Activated T-helper 1 cell treated with anti-CD3 and anti-CD28 coated beads, Interleukin-12 subunit alpha, Interleukin-12 subunit beta, Interleukin-2, Interleukin-4 antibody, amounts not matched to agents 30 ng/mL and 10 ng/mL and 1 ng/mL, durations not matched to agents 14 hours and 24 hours and 36 hours (primary cell): Measurements from ENCODE around the gene TUBA4A. TPM values are rescaled to one million over a fixed set of nuclear protein-coding genes. Genes with fewer than 3 reads are reported as not detected.

Experiments used
- DNase-seq: peaks from one replicate; pipeline ENCODE4 v3.0.0; 2021; ENCODE audit warnings: low spot score
- H3K27ac Mint-ChIP-seq: one replicate; pipeline ENCODE4 v1.8.0; 2021; ENCODE audit warnings: mild to moderate bottlenecking, mixed read lengths
- H3K27me3 Mint-ChIP-seq: one replicate; pipeline ENCODE4 v1.8.0; 2022; ENCODE audit warnings: mild to moderate bottlenecking, moderate library complexity, mixed read lengths; ENCODE audit not compliant: insufficient read depth
- H3K36me3 Mint-ChIP-seq: one replicate; pipeline ENCODE4 v1.8.0; 2021; ENCODE audit warnings: low read depth, mixed read lengths
- H3K4me1 Mint-ChIP-seq: one replicate; pipeline ENCODE4 v1.8.0; 2021; ENCODE audit warnings: low read depth, mixed read lengths
- H3K4me3 Mint-ChIP-seq: one replicate; pipeline ENCODE4 v1.8.0; 2021; ENCODE audit warnings: mild to moderate bottlenecking, moderate library complexity, mixed read lengths
- H3K9me3 Mint-ChIP-seq: one replicate; pipeline ENCODE4 v1.8.0; 2021; ENCODE audit warnings: mixed read lengths
- intact Hi-C: fragments of 100-400 bp; cut with micrococcal nuclease; formaldehyde crosslinking; loops from one replicate; pipeline ENCODE4 v1.15.1; 2024
- total RNA-seq: library from RNA; stranded (reverse); gene quantifications from 2 replicates; pipeline ENCODE4 v1.2.3, GENCODE V29; 2022

Gene TUBA4A
- total RNA-seq, 1 donor from 2014 or later: 217 TPM

- intact Hi-C loops: loop anchor here (1.0 to 2.0 kb wide), 8 partner anchors 10 to 80 kb away; partner anchors contain the start of genes ANKZF1, ATG9A, DNAJB2 and GLB1L
- H3K27ac Mint-ChIP-seq: peak within 1 kb of the TSS; percentile 86
- H3K9me3 Mint-ChIP-seq: no peaks in the 10 kb centered on the region
- H3K36me3 Mint-ChIP-seq: peaks cover 41% of the 10 kb centered on the region
- no peaks in the 10 kb centered on the region for H3K27me3 Mint-ChIP-seq
- peak within 1 kb of the TSS; percentile 87 for H3K4me3 Mint-ChIP-seq
- DNase-seq: peak; percentile 86
- peaks cover 23% of the 10 kb centered on the region for H3K4me1 Mint-ChIP-seq
Observed at GRCh38 chr2:219218732-219219701, 34.7 kb downstream of the TUBA4A start, which contains the start of gene ABCB6. TSS of gene ABCB6 (minus strand) at chr2:219218958. CDS start at chr2:219218673, 285 bp downstream.

GRCh38 chr2:219218217-219218731 lies 35.4 kb downstream of the TUBA4A start:
- H3K36me3 Mint-ChIP-seq: peaks cover 39% of the 10 kb centered on the region
- peak overlapping the region; percentile 86 for H3K27ac Mint-ChIP-seq
- no peak for DNase-seq
- no peaks in the 10 kb centered on the region for H3K9me3 Mint-ChIP-seq
- intact Hi-C loops: loop anchor here (1.0 to 2.0 kb wide), 3 partner anchors 11 to 81 kb away; partner anchors contain the start of genes ANKZF1, ATG9A and RETREG2
- no peaks in the 10 kb centered on the region for H3K27me3 Mint-ChIP-seq
- peaks cover 23% of the 10 kb centered on the region for H3K4me1 Mint-ChIP-seq
- peak overlapping the region; percentile 87 for H3K4me3 Mint-ChIP-seq

- peak overlapping the region; percentile 87 for H3K4me3 Mint-ChIP-seq
- intact Hi-C loops: no loop called here
- no peak overlapping the region for H3K27ac Mint-ChIP-seq
- H3K27me3 Mint-ChIP-seq: no peaks in the 10 kb centered on the region
- peaks cover 38% of the 10 kb centered on the region for H3K36me3 Mint-ChIP-seq
- peaks cover 28% of the 10 kb centered on the region for H3K4me1 Mint-ChIP-seq
- H3K9me3 Mint-ChIP-seq: no peaks in the 10 kb centered on the region
- DNase-seq: no peak
Observed at GRCh38 chr2:219216535-219216915, 37.2 kb downstream of the TUBA4A start.

GRCh38 chr2:219215871-219216534 lies 37.7 kb downstream of the TUBA4A start:
- Mint-ChIP-seq H3K4me3 (no peak overlapping the region), H3K27me3 (no peaks in the 10 kb centered on the region), H3K27ac (no peak overlapping the region), H3K9me3 (no peaks in the 10 kb centered on the region), H3K4me1 (peaks cover 28% of the 10 kb centered on the region), H3K36me3 (peaks cover 39% of the 10 kb centered on the region)
- DNase-seq: no peak
- intact Hi-C loops: no loop called here

GRCh38 chr2:219214786-219215185 lies 38.9 kb downstream of the TUBA4A start:
- no peak for DNase-seq
- Mint-ChIP-seq H3K36me3 (peaks cover 43% of the 10 kb centered on the region), H3K9me3 (no peaks in the 10 kb centered on the region), H3K4me3 (no peak overlapping the region), H3K4me1 (peaks cover 35% of the 10 kb centered on the region), H3K27ac (peak overlapping the region; percentile 48), H3K27me3 (no peaks in the 10 kb centered on the region)
- intact Hi-C loops: no loop called here

- no peak overlapping the region for H3K4me3 Mint-ChIP-seq
- H3K27ac Mint-ChIP-seq: no peak overlapping the region
- no peaks in the 10 kb centered on the region for H3K27me3 Mint-ChIP-seq
- peaks cover 43% of the 10 kb centered on the region for H3K36me3 Mint-ChIP-seq
- peaks cover 35% of the 10 kb centered on the region for H3K4me1 Mint-ChIP-seq
- intact Hi-C loops: no loop called here
- no peaks in the 10 kb centered on the region for H3K9me3 Mint-ChIP-seq
- DNase-seq: no peak
Observed at GRCh38 chr2:219214141-219214540, 39.6 kb downstream of the TUBA4A start.

- peaks cover 40% of the 10 kb centered on the region for H3K4me1 Mint-ChIP-seq
- no peak overlapping the region for H3K4me3 Mint-ChIP-seq
- peaks cover 46% of the 10 kb centered on the region for H3K36me3 Mint-ChIP-seq
- intact Hi-C loops: no loop called here
- DNase-seq: no peak
- no peaks in the 10 kb centered on the region for H3K9me3 Mint-ChIP-seq
- no peak overlapping the region for H3K27ac Mint-ChIP-seq
- no peaks in the 10 kb centered on the region for H3K27me3 Mint-ChIP-seq
Observed at GRCh38 chr2:219213486-219214071, 40.1 kb downstream of the TUBA4A start.

- Mint-ChIP-seq H3K9me3 (no peaks in the 10 kb centered on the region), H3K4me1 (peaks cover 46% of the 10 kb centered on the region), H3K36me3 (peaks cover 49% of the 10 kb centered on the region), H3K27me3 (no peaks in the 10 kb centered on the region), H3K4me3 (no peak overlapping the region), H3K27ac (no peak overlapping the region)
- intact Hi-C loops: no loop called here
- no peak for DNase-seq
Observed at GRCh38 chr2:219213026-219213415, 40.7 kb downstream of the TUBA4A start.

- Mint-ChIP-seq H3K4me1 (peaks cover 45% of the 10 kb centered on the region), H3K4me3 (peak overlapping the region; percentile 2), H3K27me3 (no peaks in the 10 kb centered on the region), H3K9me3 (no peaks in the 10 kb centered on the region), H3K27ac (peak overlapping the region; percentile 74), H3K36me3 (peaks cover 51% of the 10 kb centered on the region)
- DNase-seq: no peak
- intact Hi-C loops: loop anchor here (1.0 kb wide), 1 partner anchor 51 kb away; the partner anchor contains the start of gene NHEJ1
Observed at GRCh38 chr2:219210886-219211362, 42.8 kb downstream of the TUBA4A start.

- Mint-ChIP-seq H3K27ac (peak overlapping the region; percentile 79), H3K4me1 (peaks cover 45% of the 10 kb centered on the region), H3K36me3 (peaks cover 51% of the 10 kb centered on the region), H3K27me3 (no peaks in the 10 kb centered on the region), H3K9me3 (no peaks in the 10 kb centered on the region), H3K4me3 (no peak overlapping the region)
- DNase-seq: no peak
- intact Hi-C loops: no loop called here
Observed at GRCh38 chr2:219210196-219210885, 43.4 kb downstream of the TUBA4A start.

- Mint-ChIP-seq H3K9me3 (peaks cover 2% of the 10 kb centered on the region), H3K36me3 (peaks cover 45% of the 10 kb centered on the region), H3K4me1 (peaks cover 45% of the 10 kb centered on the region), H3K4me3 (peak overlapping the region; percentile 77), H3K27ac (peak overlapping the region; percentile 80), H3K27me3 (no peaks in the 10 kb centered on the region)
- intact Hi-C loops: no loop called here
- no peak for DNase-seq
Observed at GRCh38 chr2:219209236-219210195, 44.2 kb downstream of the TUBA4A start.
